HG03045 (cell line): ENCODE results near the gene ARVCF.
"Not testable (repeated sequence)": the region's sequence is repeated elsewhere in the genome, so short reads cannot be mapped to it uniquely, and the experiment has no call there.

Experiments used
- ATAC-seq: cut with Tn5 transposase; IDR thresholded peaks from one replicate; pipeline ENCODE4 v1.9.1; 2021; ENCODE audit warnings: mild to moderate bottlenecking, moderate library complexity; ENCODE audit not compliant: unreplicated experiment

ARVCF gene

GRCh38 chr22:19940536-19941364, 75.9 kb downstream of the ARVCF start:
- ATAC-seq = no peak

- no peak for ATAC-seq
These were observed 78.8 kb downstream of the ARVCF start for GRCh38 chr22:19937616-19938473.

GRCh38 chr22:19936513-19936912, 80.1 kb downstream of the ARVCF start:
- no peak for ATAC-seq

- not testable (repeated sequence) for ATAC-seq
These were observed 81.4 kb downstream of the ARVCF start for GRCh38 chr22:19935123-19935718.

- no peak for ATAC-seq
These were observed 83.0 kb downstream of the ARVCF start for GRCh38 chr22:19933341-19934241.

- no peak for ATAC-seq
These were observed 84.0 kb downstream of the ARVCF start for GRCh38 chr22:19932367-19933206.

- ATAC-seq = no peak
These were observed 85.1 kb downstream of the ARVCF start for GRCh38 chr22:19931514-19931913.

GRCh38 chr22:19930551-19931486, 85.8 kb downstream of the ARVCF start:
- no peak for ATAC-seq

GRCh38 chr22:19929586-19930550, 86.8 kb downstream of the ARVCF start:
- ATAC-seq = no peak

GRCh38 chr22:19928207-19928606, 88.4 kb downstream of the ARVCF start:
- no peak for ATAC-seq

- ATAC-seq = no peak
These were observed 88.9 kb downstream of the ARVCF start for GRCh38 chr22:19927696-19928095.

- ATAC-seq = not testable (repeated sequence)
These were observed 90.6 kb downstream of the ARVCF start for GRCh38 chr22:19926028-19926427.

- no peak for ATAC-seq
These were observed 92.6 kb downstream of the ARVCF start for GRCh38 chr22:19923914-19924513.

- ATAC-seq = no peak
These were observed 95.0 kb downstream of the ARVCF start for GRCh38 chr22:19921544-19922081.
